Astrocyte of the cerebellum (primary cell): ENCODE results near the gene SLC35B1.
"Not testable (repeated sequence)": the region's sequence is repeated elsewhere in the genome, so short reads cannot be mapped to it uniquely, and the experiment has no call there.

Source experiments
- DNase-seq: peaks from one replicate; pipeline ENCODE4 v3.0.0-alpha.2; 2011; ENCODE audit warnings: low read depth
- H3K4me3 ChIP-seq: 2 replicates; pipeline ENCODE4 v1.5.1; 2011; ENCODE audit warnings: mild to moderate bottlenecking, low read depth, low read length, moderate library complexity
- in situ Hi-C: cut with HindIII; loops from 2 replicates; pipeline ENCODE4 v1.10.0; 2017; ENCODE audit warnings: low sequenced_read_pairs
- TF ChIP-seq, protein P1 (sequence below): IDR thresholded peaks from 2 replicates; pipeline ENCODE4 v1.5.1; 2012; ENCODE audit warnings: low read length, low read depth, moderate library complexity, mild to moderate bottlenecking; ENCODE audit errors: missing control alignments

SLC35B1 gene

GRCh38 chr17:49674507-49674906 lies 33.3 kb downstream of the SLC35B1 start:
- H3K4me3 ChIP-seq: no peak overlapping the region
- no peak for DNase-seq
- TF ChIP-seq, protein P1, sequence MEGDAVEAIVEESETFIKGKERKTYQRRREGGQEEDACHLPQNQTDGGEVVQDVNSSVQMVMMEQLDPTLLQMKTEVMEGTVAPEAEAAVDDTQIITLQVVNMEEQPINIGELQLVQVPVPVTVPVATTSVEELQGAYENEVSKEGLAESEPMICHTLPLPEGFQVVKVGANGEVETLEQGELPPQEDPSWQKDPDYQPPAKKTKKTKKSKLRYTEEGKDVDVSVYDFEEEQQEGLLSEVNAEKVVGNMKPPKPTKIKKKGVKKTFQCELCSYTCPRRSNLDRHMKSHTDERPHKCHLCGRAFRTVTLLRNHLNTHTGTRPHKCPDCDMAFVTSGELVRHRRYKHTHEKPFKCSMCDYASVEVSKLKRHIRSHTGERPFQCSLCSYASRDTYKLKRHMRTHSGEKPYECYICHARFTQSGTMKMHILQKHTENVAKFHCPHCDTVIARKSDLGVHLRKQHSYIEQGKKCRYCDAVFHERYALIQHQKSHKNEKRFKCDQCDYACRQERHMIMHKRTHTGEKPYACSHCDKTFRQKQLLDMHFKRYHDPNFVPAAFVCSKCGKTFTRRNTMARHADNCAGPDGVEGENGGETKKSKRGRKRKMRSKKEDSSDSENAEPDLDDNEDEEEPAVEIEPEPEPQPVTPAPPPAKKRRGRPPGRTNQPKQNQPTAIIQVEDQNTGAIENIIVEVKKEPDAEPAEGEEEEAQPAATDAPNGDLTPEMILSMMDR: no peak
- in situ Hi-C loops: no loop called here

- in situ Hi-C loops, H3K4me3 ChIP-seq, DNase-seq: not testable (repeated sequence)
These were observed 34.1 kb downstream of the SLC35B1 start for GRCh38 chr17:49673679-49674078.

DNA sequence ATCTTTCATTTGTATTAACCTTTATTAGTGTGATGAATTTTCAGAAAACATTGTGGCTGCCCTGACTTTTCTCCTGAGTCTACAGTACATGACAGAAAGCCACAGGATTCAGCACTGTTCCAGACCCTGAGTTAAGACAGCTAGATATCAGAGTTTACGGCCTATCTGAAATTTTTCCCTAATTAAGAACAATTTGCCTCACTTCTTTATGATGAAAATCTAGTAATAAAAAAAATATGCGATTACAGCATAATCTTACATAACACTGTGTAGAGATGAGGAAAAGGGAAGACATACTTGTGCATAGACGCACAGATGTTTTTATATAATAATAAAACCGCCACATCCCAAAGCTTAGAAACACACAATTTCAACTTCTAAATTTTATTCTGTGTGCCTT lies 37.1 kb downstream of the SLC35B1 start:
- no peak for DNase-seq
- in situ Hi-C loops: no loop called here
- H3K4me3 ChIP-seq: no peak overlapping the region
- TF ChIP-seq, protein P1: no peak

- H3K4me3 ChIP-seq: no peak overlapping the region
- in situ Hi-C loops: no loop called here
- no peak for DNase-seq
- TF ChIP-seq, protein P1: no peak
These were observed 37.8 kb downstream of the SLC35B1 start for GRCh38 chr17:49670002-49670401.

DNA sequence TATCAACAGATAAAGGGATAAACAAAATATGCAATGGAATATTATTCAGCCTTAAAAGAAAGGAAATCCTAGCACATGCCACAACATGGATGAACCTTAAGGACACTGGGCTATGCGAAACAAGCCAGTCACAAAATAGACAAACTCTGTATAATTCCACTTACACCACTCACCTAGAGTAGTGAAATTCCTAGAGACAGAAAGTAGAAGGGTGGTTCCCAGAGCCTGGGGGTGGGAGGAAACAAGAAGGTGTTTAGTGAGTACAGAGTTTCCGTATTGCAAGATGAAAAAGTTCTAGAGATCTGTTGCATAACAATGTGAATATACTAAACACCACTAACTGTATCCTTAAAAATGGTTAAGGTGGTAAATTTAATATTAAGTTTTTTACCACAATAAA lies 39.9 kb downstream of the SLC35B1 start:
- H3K4me3 ChIP-seq: no peak overlapping the region
- DNase-seq: no peak
- TF ChIP-seq, protein P1: no peak
- in situ Hi-C loops: no loop called here

DNA sequence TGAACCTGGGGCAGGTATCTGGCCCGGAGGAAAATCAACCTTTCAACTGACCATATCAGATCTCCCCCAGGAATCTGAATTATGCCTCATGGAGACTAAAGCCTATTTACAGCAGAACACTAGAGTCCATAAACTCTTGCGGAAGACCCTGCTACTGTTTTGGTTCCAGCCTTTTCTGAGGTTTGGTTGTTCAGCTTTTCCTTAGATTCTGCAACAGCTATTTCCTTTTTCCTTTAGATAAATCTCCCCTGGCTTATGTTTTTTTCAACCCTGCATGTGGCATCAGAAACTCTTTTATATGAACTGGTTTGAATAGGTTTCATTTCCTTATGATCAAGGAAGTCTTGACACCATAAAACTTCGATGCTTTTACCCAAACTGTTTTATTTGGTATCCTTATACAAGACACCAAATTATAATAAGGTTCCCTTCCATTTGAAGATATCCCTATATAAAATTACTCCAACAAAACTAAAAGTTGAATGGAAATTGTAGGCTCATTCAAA lies 43.0 kb downstream of the SLC35B1 start:
- no peak for DNase-seq
- in situ Hi-C loops: no loop called here

DNA sequence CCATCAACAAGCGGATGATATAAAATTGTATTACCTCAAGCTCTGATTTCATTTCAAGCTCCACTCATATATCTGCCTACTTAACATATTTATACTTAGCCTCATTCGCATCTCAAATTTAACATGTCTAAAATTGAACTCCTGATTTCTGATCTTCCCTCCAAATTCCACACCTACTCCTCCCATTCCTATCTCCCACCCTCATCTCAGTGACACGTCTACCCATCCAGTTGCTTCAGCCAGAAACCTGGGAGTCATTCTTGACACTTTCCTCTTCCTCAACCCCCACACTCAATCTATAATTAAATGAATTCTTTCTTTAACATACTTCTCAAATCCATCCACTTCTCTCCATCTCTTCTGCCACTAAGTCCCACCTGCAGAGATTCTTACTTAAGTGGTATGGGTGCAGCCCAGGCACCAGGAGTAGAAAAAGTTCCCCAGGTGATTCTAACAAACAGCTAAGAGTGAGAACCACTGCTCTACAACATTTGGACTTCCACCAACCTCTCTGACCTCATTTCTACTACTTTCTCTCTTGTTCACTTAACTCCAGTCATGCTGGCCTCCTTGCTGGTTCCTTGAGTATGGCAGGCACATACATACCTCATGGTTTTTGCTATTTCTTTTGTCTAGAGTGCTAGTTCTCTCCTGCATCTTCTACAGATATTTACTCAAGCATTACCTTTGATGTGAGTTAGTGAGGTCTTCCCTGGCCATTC lies 47.9 kb downstream of the SLC35B1 start:
- in situ Hi-C loops: no loop called here
- TF ChIP-seq, protein P1: no peak

More for the DNA sequence above, 43.0 kb downstream of the SLC35B1 start:
- TF ChIP-seq, protein P1: no peak
- no peak overlapping the region for H3K4me3 ChIP-seq

More for the DNA sequence above, 47.9 kb downstream of the SLC35B1 start:
- no peak overlapping the region for H3K4me3 ChIP-seq
- DNase-seq: no peak
